Ureter (tissue), 1 donor: Measurements from ENCODE around the gene CPNE5. TPM values are rescaled to one million over a fixed set of nuclear protein-coding genes. Genes with fewer than 3 reads are reported as not detected.

Experiments
- DNase-seq: peaks from one replicate; pipeline ENCODE4 v3.0.0-alpha.2; 2020; ENCODE audit warnings: low spot score
- total RNA-seq: library from RNA; stranded (reverse); gene quantifications from one replicate; pipeline ENCODE4 v1.2.4, GENCODE V29; 2023
- donor health status: DM: yes; HTN: yes; CAD: no.

The CPNE5 gene
- total RNA-seq, 1 donor from 2014 or later: 3.6 TPM

- DNase-seq: no peak
These were observed 45.8 kb downstream of the CPNE5 start for GRCh38 chr6:36793296-36793912.

- no peak for DNase-seq
These were observed 47.6 kb downstream of the CPNE5 start for GRCh38 chr6:36791521-36792135.

- no peak for DNase-seq
These were observed 48.2 kb downstream of the CPNE5 start for GRCh38 chr6:36791085-36791484.

- DNase-seq: no peak
These were observed 50.5 kb downstream of the CPNE5 start for GRCh38 chr6:36788768-36789167.

- DNase-seq: no peak
These were observed 51.1 kb downstream of the CPNE5 start for GRCh38 chr6:36788186-36788585.

GRCh38 chr6:36787210-36787609, 52.0 kb downstream of the CPNE5 start:
- DNase-seq: no peak

GRCh38 chr6:36786055-36786675, 53.1 kb downstream of the CPNE5 start:
- no peak for DNase-seq

- DNase-seq: no peak
These were observed 54.9 kb downstream of the CPNE5 start for GRCh38 chr6:36784376-36784636.

- no peak for DNase-seq
These were observed 55.5 kb downstream of the CPNE5 start for GRCh38 chr6:36783603-36784375.

- no peak for DNase-seq
These were observed 57.6 kb downstream of the CPNE5 start for GRCh38 chr6:36781669-36782068.

- DNase-seq: no peak
These were observed 58.6 kb downstream of the CPNE5 start for GRCh38 chr6:36780442-36781177.

- no peak for DNase-seq
These were observed 60.0 kb downstream of the CPNE5 start for GRCh38 chr6:36779227-36779626.

- DNase-seq: no peak
These were observed 61.4 kb downstream of the CPNE5 start for GRCh38 chr6:36777801-36778200.

GRCh38 chr6:36776167-36776566, 63.1 kb downstream of the CPNE5 start:
- no peak for DNase-seq

- no peak for DNase-seq
These were observed 64.9 kb downstream of the CPNE5 start for GRCh38 chr6:36774331-36774730.

GRCh38 chr6:36772397-36772796, 66.8 kb downstream of the CPNE5 start:
- DNase-seq: no peak

- DNase-seq: no peak
These were observed 68.1 kb downstream of the CPNE5 start for GRCh38 chr6:36771145-36771544.

- DNase-seq: no peak
These were observed 69.4 kb downstream of the CPNE5 start for GRCh38 chr6:36769676-36770499.

- DNase-seq: no peak
These were observed 70.0 kb downstream of the CPNE5 start for GRCh38 chr6:36769183-36769675.

- DNase-seq: no peak
These were observed 72.8 kb downstream of the CPNE5 start for GRCh38 chr6:36766399-36766945.
